Neural cell (in vitro differentiated cells): ENCODE measurements around the gene ZNF385D. TPM values are rescaled to one million over a fixed set of nuclear protein-coding genes. Genes with fewer than 3 reads are reported as not detected.

Source experiments
- H2AFZ ChIP-seq: fragments of 200-600, 300-800 bp; sonication (generic), shearing (Covaris generic); 2 replicates; pipeline ENCODE4 v1.6.0; 2014; ENCODE audit warnings: low read depth, mild to moderate bottlenecking, antibody characterized with exemption, low read length, moderate library complexity
- H3F3A ChIP-seq: fragments of 200-600 bp; shearing (Covaris generic); 2 replicates; pipeline ENCODE4 v1.6.1; 2016; ENCODE audit warnings: mild to moderate bottlenecking, moderate library complexity, mixed read lengths, antibody characterized with exemption, low read length; ENCODE audit not compliant: insufficient read depth, poor library complexity, severe bottlenecking
- H3K27ac ChIP-seq: fragments of 200-600, 300-800 bp; sonication (generic), shearing (Covaris generic); 2 replicates; pipeline ENCODE4 v1.5.1; 2014; ENCODE audit warnings: mild to moderate bottlenecking, low read length, moderate library complexity
- H3K27me3 ChIP-seq: fragments of 300-800, 200-600 bp; sonication (generic), shearing (Covaris generic); 2 replicates; pipeline ENCODE4 v1.6.0; 2014; ENCODE audit warnings: mild to moderate bottlenecking, low read depth, low read length, moderate library complexity; ENCODE audit not compliant: insufficient read depth
- H3K36me3 ChIP-seq: fragments of 300-800, 200-600 bp; sonication (generic), shearing (Covaris generic); 2 replicates; pipeline ENCODE4 v1.5.1; 2014; ENCODE audit warnings: mild to moderate bottlenecking, antibody characterized with exemption, low read length, moderate library complexity; ENCODE audit not compliant: insufficient read depth
- H3K4me2 ChIP-seq: fragments of 300-800, 200-600 bp; sonication (generic), shearing (Covaris generic); 2 replicates; pipeline ENCODE4 v1.6.0; 2014; ENCODE audit warnings: mild to moderate bottlenecking, low read length
- H3K4me3 ChIP-seq: fragments of 300-800, 200-600 bp; sonication (generic), shearing (Covaris generic); 2 replicates; pipeline ENCODE4 v1.5.1; 2014; ENCODE audit warnings: mild to moderate bottlenecking, low read length, moderate library complexity
- H3K79me2 ChIP-seq: fragments of 200-600 bp; shearing (Covaris generic); replicated peaks from 2 replicates; pipeline ENCODE4 v1.6.0; 2014; ENCODE audit warnings: mild to moderate bottlenecking, low read length, moderate library complexity; ENCODE audit not compliant: insufficient read depth
- H3K9ac ChIP-seq: fragments of 300-800, 200-600 bp; sonication (generic), shearing (Covaris generic); 2 replicates; pipeline ENCODE4 v1.6.1; 2016; ENCODE audit warnings: mild to moderate bottlenecking, low read length, mixed read lengths
- H3K9me2 ChIP-seq: fragments of 200-600 bp; shearing (Covaris generic); 2 replicates; pipeline ENCODE4 v1.6.1; 2016; ENCODE audit warnings: mild to moderate bottlenecking, low read length, mixed read lengths; ENCODE audit not compliant: insufficient read depth
- H3K9me3 ChIP-seq: fragments of 200-600, 300-800 bp; sonication (generic), shearing (Covaris generic); 2 replicates; pipeline ENCODE4 v1.6.1; 2016; ENCODE audit warnings: mild to moderate bottlenecking, mixed run types, low read length, moderate library complexity, mixed read lengths
- H4K20me1 ChIP-seq: fragments of 200-600 bp; shearing (Covaris generic); 2 replicates; pipeline ENCODE4 v1.6.1; 2016; ENCODE audit warnings: mild to moderate bottlenecking, mixed run types; ENCODE audit not compliant: insufficient read depth
- CTCF ChIP-seq: fragments of 450-650 bp; IDR thresholded peaks from 2 replicates; pipeline ENCODE4 v1.5.1; 2014; ENCODE audit warnings: antibody characterized with exemption, mild to moderate bottlenecking, moderate library complexity; ENCODE audit not compliant: poor library complexity, severe bottlenecking
- EP300 ChIP-seq: fragments of 450-650 bp; conservative IDR thresholded peaks from 2 replicates; pipeline ENCODE4 v1.6.1; 2014; ENCODE audit warnings: antibody characterized with exemption, mild to moderate bottlenecking, moderate library complexity; ENCODE audit not compliant: poor library complexity, severe bottlenecking
- EZH2 ChIP-seq: fragments of 200-600, 300-800 bp; shearing (Covaris generic), sonication (generic); IDR thresholded peaks from 2 replicates; pipeline ENCODE4 v1.6.1; 2014; ENCODE audit warnings: antibody characterized with exemption, low read length, borderline replicate concordance, mild to moderate bottlenecking; ENCODE audit not compliant: insufficient read depth, poor library complexity, severe bottlenecking
- MXI1 ChIP-seq: fragments of 450-650 bp; conservative IDR thresholded peaks from 2 replicates; pipeline ENCODE4 v1.6.1; 2014; ENCODE audit warnings: antibody characterized with exemption, mild to moderate bottlenecking; ENCODE audit not compliant: poor library complexity, severe bottlenecking
- POLR2AphosphoS5 ChIP-seq: IDR thresholded peaks from 2 replicates; pipeline ENCODE4 v1.6.1; 2012
- RAD21 ChIP-seq: fragments of 450-650 bp; conservative IDR thresholded peaks from 2 replicates; pipeline ENCODE4 v1.6.1; 2014; ENCODE audit warnings: antibody characterized with exemption, mild to moderate bottlenecking, moderate library complexity
- REST ChIP-seq: IDR thresholded peaks from 2 replicates; pipeline ENCODE4 v1.6.1; 2012; ENCODE audit warnings: borderline replicate concordance
- TAF1 ChIP-seq: IDR thresholded peaks from 2 replicates; pipeline ENCODE4 v1.6.1; 2012; ENCODE audit warnings: low read depth
- polyA plus RNA-seq: library from polyadenylated mRNA; depleted of rRNA; stranded (reverse); fragments of >200 nt; gene quantifications from 2 replicates; pipeline ENCODE4 v1.2.3, GENCODE V29; 2014

The ZNF385D gene
- polyA plus RNA-seq, 1 donor from 2014 or later, result 3.4 TPM

GRCh38 chr3:21729888-21730459 is 21.0 kb downstream of the ZNF385D start:
- no peak overlapping the region for H2AFZ ChIP-seq
- TF ChIP-seq TAF1, result no peak
- TF ChIP-seq RAD21, result no peak
- TF ChIP-seq CTCF, result no peak
- no peaks in the 10 kb centered on the region for H3K9me2 ChIP-seq
- H3K4me2 ChIP-seq, result no peak overlapping the region
- H3K9me3 ChIP-seq, result no peaks in the 10 kb centered on the region
- H3K27me3 ChIP-seq, result no peaks in the 10 kb centered on the region
- H3K79me2 ChIP-seq, result no peaks in the 10 kb centered on the region
- H3K4me3 ChIP-seq, result no peak overlapping the region
- H3K9ac ChIP-seq, result no peak overlapping the region
- no peaks in the 10 kb centered on the region for H4K20me1 ChIP-seq
- H3K36me3 ChIP-seq, result no peaks in the 10 kb centered on the region
- no peaks in the 10 kb centered on the region for H3F3A ChIP-seq
- no peak overlapping the region for H3K27ac ChIP-seq

- H3K27me3 ChIP-seq, result no peaks in the 10 kb centered on the region
Observed at GRCh38 chr3:21729331-21729730, 21.7 kb downstream of the ZNF385D start.

More at GRCh38 chr3:21729331-21729730, 21.7 kb downstream of the ZNF385D start:
- Histone ChIP-seq H3K9me3 (no peaks in the 10 kb centered on the region), H3F3A (no peaks in the 10 kb centered on the region), H3K79me2 (no peaks in the 10 kb centered on the region), H3K9me2 (no peaks in the 10 kb centered on the region), H3K27ac (no peak overlapping the region), H3K4me3 (no peak overlapping the region), H3K36me3 (no peaks in the 10 kb centered on the region), H3K9ac (no peak overlapping the region), H4K20me1 (no peaks in the 10 kb centered on the region), H3K4me2 (no peak overlapping the region), H2AFZ (no peak overlapping the region)
- TF ChIP-seq MXI1 (no peak), TAF1 (no peak), POLR2AphosphoS5 (no peak), CTCF (no peak), EZH2 (no peak), RAD21 (no peak), EP300 (no peak), REST (no peak)
